Activated T-helper 2 cell treated with anti-CD3 and anti-CD28 coated beads, Interferon-gamma antibody, Interleukin-2, Interleukin-4, amounts not matched to agents 10 μg/mL and 5 μg/mL and 100 μg/mL, durations not matched to agents 14 hours and 24 hours and 36 hours (primary cell): Measurements from ENCODE around the gene HADHB. TPM values are rescaled to one million over a fixed set of nuclear protein-coding genes. Genes with fewer than 3 reads are reported as not detected.
"Not testable (repeated sequence)": the region's sequence is repeated elsewhere in the genome, so short reads cannot be mapped to it uniquely, and the experiment has no call there.

Experiments
- DNase-seq: peaks from one replicate; pipeline ENCODE4 v3.0.0; 2021; ENCODE audit warnings: low spot score
- H3K27ac Mint-ChIP-seq: one replicate; pipeline ENCODE4 v1.8.0; 2021; ENCODE audit warnings: mixed read lengths
- H3K27me3 Mint-ChIP-seq: one replicate; pipeline ENCODE4 v1.8.0; 2021; ENCODE audit warnings: low read depth, mixed read lengths
- H3K36me3 Mint-ChIP-seq: one replicate; pipeline ENCODE4 v1.8.0; 2021; ENCODE audit warnings: low read depth, mixed read lengths
- H3K4me1 Mint-ChIP-seq: one replicate; pipeline ENCODE4 v1.8.0; 2021; ENCODE audit warnings: low read depth, mixed read lengths
- H3K4me3 Mint-ChIP-seq: one replicate; pipeline ENCODE4 v1.8.0; 2021; ENCODE audit warnings: low read depth, mild to moderate bottlenecking, moderate library complexity, mixed read lengths
- H3K9me3 Mint-ChIP-seq: one replicate; pipeline ENCODE4 v1.8.0; 2021; ENCODE audit warnings: mixed read lengths
- intact Hi-C: fragments of 100-400 bp; cut with micrococcal nuclease; formaldehyde crosslinking; loops from one replicate; pipeline ENCODE4 v1.15.1; 2023
- total RNA-seq: library from RNA; stranded (reverse); gene quantifications from 2 replicates; pipeline ENCODE4 v1.2.3, GENCODE V29; 2022

The HADHB gene
- total RNA-seq, 1 donor from 2014 or later, result 108 TPM

- Mint-ChIP-seq H3K27me3 (no peaks in the 10 kb centered on the region), H3K4me1 (peaks cover 30% of the 10 kb centered on the region), H3K9me3 (no peaks in the 10 kb centered on the region), H3K36me3 (peaks cover 19% of the 10 kb centered on the region), H3K27ac (no peak overlapping the region), H3K4me3 (no peak overlapping the region)
- intact Hi-C loops, result no loop called here
- no peak for DNase-seq
These were observed 7.2 kb downstream of the HADHB start for GRCh38 chr2:26251893-26252292.

- peaks cover 21% of the 10 kb centered on the region for H3K4me1 Mint-ChIP-seq
- H3K27ac Mint-ChIP-seq, result no peak overlapping the region
- H3K36me3 Mint-ChIP-seq, result peaks cover 38% of the 10 kb centered on the region
- H3K27me3 Mint-ChIP-seq, result no peaks in the 10 kb centered on the region
- no peak for DNase-seq
- H3K4me3 Mint-ChIP-seq, result no peak overlapping the region
- no peaks in the 10 kb centered on the region for H3K9me3 Mint-ChIP-seq
- intact Hi-C loops, result no loop called here
These were observed 11.1 kb downstream of the HADHB start for GRCh38 chr2:26255759-26256384.

DNA sequence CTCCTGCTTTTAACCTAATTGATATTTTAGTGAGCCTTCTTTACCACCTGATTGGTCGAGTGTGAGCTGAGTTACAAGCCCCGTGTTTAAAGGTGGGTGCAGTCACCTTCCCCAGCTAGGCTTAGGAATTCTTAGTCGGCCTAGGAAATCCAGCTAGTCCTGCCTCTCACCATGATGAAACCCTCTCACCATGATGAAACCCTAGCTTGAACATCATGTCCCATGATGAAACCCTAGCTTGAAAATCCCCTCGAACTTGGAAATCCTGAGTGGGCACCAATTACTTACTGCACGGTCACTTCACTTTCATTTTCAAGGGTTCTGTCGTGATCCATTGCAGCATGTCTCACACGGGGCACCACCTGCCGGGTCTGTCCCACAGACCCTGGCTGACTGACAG, 14.1 kb downstream of the HADHB start:
- H3K4me1 Mint-ChIP-seq, H3K9me3 Mint-ChIP-seq, H3K27ac Mint-ChIP-seq, H3K27me3 Mint-ChIP-seq, DNase-seq, H3K4me3 Mint-ChIP-seq, intact Hi-C loops: not testable (repeated sequence)
- H3K36me3 Mint-ChIP-seq, result peaks cover 43% of the 10 kb centered on the region

- no peak overlapping the region for H3K27ac Mint-ChIP-seq
- H3K4me1 Mint-ChIP-seq, result peaks cover 12% of the 10 kb centered on the region
- DNase-seq, result no peak
- H3K9me3 Mint-ChIP-seq, result no peaks in the 10 kb centered on the region
- H3K27me3 Mint-ChIP-seq, result no peaks in the 10 kb centered on the region
- H3K4me3 Mint-ChIP-seq, result no peak overlapping the region
- H3K36me3 Mint-ChIP-seq, result peaks cover 31% of the 10 kb centered on the region
- intact Hi-C loops, result no loop called here
These were observed 23.5 kb downstream of the HADHB start for GRCh38 chr2:26268213-26268612.

DNA sequence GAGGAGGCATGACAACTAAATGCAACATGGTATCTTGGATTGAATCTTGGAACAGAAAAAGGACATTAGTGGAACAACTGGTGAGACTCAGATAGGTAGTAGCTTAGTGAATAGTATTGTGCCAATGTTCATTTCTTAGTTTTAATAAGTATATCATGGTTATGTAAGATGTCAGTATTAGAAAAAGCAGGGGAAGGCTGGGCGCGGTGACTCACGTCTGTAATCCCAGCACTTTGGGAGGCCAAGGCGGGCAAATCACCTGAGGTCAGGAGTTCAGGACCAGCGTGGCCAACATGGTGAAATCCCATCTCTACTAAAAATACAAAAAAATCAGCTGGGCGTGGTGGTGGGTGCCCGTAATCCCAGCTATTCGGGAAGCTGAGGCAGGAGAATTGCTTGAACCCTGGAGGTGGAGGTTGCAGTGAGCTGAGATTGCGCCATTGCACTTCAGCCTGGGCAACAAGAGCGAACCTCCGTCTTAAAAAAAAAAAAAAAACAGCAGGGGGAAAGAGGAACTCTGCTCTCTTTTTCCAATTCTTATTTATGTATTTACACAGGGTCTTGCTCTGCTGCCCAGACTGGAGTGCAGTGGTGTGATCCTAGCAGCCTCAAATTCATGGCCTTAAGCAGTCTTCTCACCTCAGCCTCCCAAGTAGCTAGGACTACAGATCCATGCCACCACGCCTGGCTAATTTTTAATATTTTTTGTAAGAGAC, 24.1 kb downstream of the HADHB start:
- H3K9me3 Mint-ChIP-seq, result not testable (repeated sequence)
- H3K36me3 Mint-ChIP-seq, result peaks cover 29% of the 10 kb centered on the region

GRCh38 chr2:26269571-26270158, 24.9 kb downstream of the HADHB start:
- no peak overlapping the region for H3K4me3 Mint-ChIP-seq
- no peaks in the 10 kb centered on the region for H3K27me3 Mint-ChIP-seq
- peaks cover 32% of the 10 kb centered on the region for H3K36me3 Mint-ChIP-seq
- H3K9me3 Mint-ChIP-seq, result no peaks in the 10 kb centered on the region
- no peak overlapping the region for H3K27ac Mint-ChIP-seq
- intact Hi-C loops, result no loop called here
- H3K4me1 Mint-ChIP-seq, result peaks cover 16% of the 10 kb centered on the region
- DNase-seq, result no peak

More for the DNA sequence above, 24.1 kb downstream of the HADHB start:
- H3K4me3 Mint-ChIP-seq, H3K27me3 Mint-ChIP-seq, DNase-seq, H3K27ac Mint-ChIP-seq, intact Hi-C loops: not testable (repeated sequence)
- H3K4me1 Mint-ChIP-seq, result peaks cover 16% of the 10 kb centered on the region

DNA sequence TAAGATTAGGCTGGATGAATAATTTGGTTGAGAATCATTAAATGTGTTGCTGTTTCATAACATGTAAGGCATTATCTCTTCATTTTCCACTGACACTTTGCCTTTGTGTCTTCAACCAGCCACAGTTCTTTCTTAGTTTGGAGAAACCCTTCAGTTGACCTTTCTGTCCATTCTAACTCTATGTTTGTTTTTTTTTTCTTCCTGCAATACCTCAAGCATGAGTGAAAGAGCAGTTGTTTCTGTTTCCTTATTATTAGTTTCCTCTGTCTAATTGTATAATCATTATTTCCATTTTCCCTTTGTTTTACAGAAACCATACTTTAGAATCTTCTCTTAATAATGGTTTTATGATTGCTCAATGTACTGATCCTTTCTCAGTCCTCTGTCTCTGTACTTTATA, 25.6 kb downstream of the HADHB start:
- H3K4me1 Mint-ChIP-seq, result peaks cover 17% of the 10 kb centered on the region
- H3K27ac Mint-ChIP-seq, result peak overlapping the region; percentile 10
- H3K9me3 Mint-ChIP-seq, result no peaks in the 10 kb centered on the region
- H3K27me3 Mint-ChIP-seq, result no peaks in the 10 kb centered on the region
- no peak overlapping the region for H3K4me3 Mint-ChIP-seq
- intact Hi-C loops, result no loop called here
- DNase-seq, result no peak
- H3K36me3 Mint-ChIP-seq, result peaks cover 32% of the 10 kb centered on the region

DNA sequence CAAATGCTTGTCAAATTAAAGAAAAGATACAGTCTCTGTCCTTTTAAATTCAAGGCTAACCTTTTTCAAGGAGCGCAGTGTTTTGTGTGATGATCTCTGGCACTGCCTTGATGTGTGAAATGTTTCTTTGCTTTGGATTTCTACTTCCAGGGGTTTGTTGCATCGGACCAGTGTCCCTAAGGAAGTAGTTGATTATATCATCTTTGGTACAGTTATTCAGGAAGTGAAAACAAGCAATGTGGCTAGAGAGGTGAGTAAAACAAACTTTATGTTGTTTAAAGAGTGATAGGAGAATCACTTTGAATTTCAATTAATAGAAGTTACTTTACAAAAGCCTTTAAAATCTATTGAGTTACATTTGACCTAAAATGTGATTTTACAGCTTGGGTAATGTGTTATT, 28.8 kb downstream of the HADHB start:
- intact Hi-C loops, result no loop called here
- H3K4me3 Mint-ChIP-seq, result no peak overlapping the region
- DNase-seq, result no peak

DNA sequence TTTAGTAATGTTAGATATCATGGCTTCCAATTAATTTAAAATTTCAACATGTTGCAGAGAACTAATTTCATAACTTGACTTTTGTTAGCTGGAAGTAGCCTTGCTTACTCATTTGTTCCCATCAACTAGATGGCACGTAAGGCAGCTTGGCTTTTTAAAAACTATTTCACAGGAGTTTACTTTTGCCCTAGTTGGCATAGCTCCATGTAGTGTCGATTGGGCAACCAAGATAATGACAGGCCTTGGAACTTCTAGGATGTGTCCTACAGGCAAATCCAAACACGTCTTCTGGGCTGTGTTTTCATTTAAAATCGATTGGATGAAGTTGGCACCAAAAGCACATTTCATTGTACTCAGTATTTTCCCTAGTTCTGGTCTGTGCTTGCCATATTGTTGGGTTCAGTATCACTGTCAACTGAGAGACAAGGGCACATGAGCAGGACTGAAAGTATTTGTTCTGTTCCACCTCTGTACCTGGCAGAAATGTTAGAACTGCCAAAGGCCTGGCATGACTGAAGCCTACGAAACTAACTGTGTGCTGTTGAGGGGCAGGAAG, 29.4 kb downstream of the HADHB start:
- intact Hi-C loops, result no loop called here
- Mint-ChIP-seq H3K4me1 (peaks cover 25% of the 10 kb centered on the region), H3K27ac (no peak overlapping the region), H3K36me3 (peaks cover 49% of the 10 kb centered on the region), H3K9me3 (no peaks in the 10 kb centered on the region), H3K4me3 (no peak overlapping the region), H3K27me3 (no peaks in the 10 kb centered on the region)
- no peak for DNase-seq

More for the DNA sequence above, 28.8 kb downstream of the HADHB start:
- Mint-ChIP-seq H3K27me3 (no peaks in the 10 kb centered on the region), H3K4me1 (peaks cover 25% of the 10 kb centered on the region), H3K27ac (no peak overlapping the region), H3K9me3 (no peaks in the 10 kb centered on the region), H3K36me3 (peaks cover 44% of the 10 kb centered on the region)

DNA sequence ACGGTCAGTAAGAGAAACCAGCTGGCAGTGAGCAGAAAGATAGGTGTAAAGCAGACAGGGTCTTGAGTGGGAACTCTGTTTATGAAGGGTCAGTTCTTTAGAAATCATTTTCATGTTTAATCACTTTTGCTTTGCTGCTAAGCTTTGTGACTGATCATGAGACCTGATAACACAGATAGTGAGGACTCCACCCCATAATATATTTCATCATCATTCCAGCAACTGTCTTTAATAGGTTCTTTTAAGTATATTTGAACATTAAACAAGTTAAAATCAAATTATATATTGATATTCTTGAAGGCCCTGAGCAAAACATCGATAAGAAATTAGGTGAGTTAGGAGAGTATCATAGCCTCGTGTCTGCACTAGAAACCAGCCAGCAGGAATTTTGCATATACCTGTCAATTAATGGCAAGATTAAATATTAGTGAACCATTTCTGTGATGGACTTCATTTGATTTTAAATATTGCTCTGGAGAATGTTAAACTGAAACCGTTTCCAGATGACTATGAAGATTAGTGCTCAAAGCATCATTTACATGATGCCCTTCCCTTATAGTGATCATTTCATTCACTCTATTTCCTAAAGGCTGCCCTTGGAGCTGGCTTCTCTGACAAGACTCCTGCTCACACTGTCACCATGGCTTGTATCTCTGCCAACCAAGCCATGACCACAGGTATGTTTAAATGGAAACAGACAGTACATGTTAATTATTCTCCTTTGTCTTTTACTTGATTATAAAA, 31.9 kb downstream of the HADHB start:
- no peak overlapping the region for H3K27ac Mint-ChIP-seq
- H3K4me3 Mint-ChIP-seq, result no peak overlapping the region
- intact Hi-C loops, result no loop called here
- H3K9me3 Mint-ChIP-seq, result no peaks in the 10 kb centered on the region
- DNase-seq, result no peak
- H3K36me3 Mint-ChIP-seq, result peaks cover 59% of the 10 kb centered on the region
- no peaks in the 10 kb centered on the region for H3K27me3 Mint-ChIP-seq
- peaks cover 15% of the 10 kb centered on the region for H3K4me1 Mint-ChIP-seq

GRCh38 chr2:26279886-26280285, 35.1 kb downstream of the HADHB start:
- Mint-ChIP-seq H3K27ac (no peak overlapping the region), H3K4me3 (no peak overlapping the region), H3K27me3 (no peaks in the 10 kb centered on the region), H3K36me3 (peaks cover 72% of the 10 kb centered on the region), H3K9me3 (no peaks in the 10 kb centered on the region), H3K4me1 (peaks cover 12% of the 10 kb centered on the region)
- intact Hi-C loops, result no loop called here
- no peak for DNase-seq

DNA sequence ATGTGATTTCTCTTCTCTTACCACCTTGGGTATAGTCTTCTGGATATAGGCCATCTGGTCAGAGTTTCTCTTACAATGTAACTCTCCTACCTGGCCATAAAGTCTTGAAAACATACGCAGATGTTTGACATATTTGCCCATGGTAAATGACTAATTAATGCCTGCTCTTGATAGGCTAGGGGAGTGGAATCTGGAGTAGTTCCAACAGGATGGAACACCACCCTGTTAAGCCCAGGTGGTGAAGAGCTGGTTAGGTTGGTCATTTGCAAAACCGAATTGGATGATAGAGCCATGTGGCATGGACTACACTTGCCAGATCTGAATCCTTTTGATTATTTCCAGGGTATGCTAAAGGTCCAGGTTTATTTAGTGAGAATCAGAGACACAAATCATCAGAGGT, 36.5 kb downstream of the HADHB start:
- Mint-ChIP-seq H3K4me1 (peaks cover 5% of the 10 kb centered on the region), H3K9me3 (no peaks in the 10 kb centered on the region), H3K36me3 (peaks cover 69% of the 10 kb centered on the region), H3K27me3 (no peaks in the 10 kb centered on the region), H3K4me3 (no peak overlapping the region), H3K27ac (no peak overlapping the region)
- no peak for DNase-seq
- intact Hi-C loops, result no loop called here
